ENCODE measurements around the gene DAD1.
"Not testable (repeated sequence)": the region's sequence is repeated elsewhere in the genome, so short reads cannot be mapped to it uniquely, and the experiment has no call there.

GRCh38 chr14:22587677-22588422 lies 1.2 kb downstream of the DAD1 start:
- TF ChIP-seq EZH2 (IDR thresholded peaks at IDR 0.05; ENCODE audit: insufficient read depth, poor library complexity, severe bottlenecking); EZH2phosphoT487 (IDR thresholded peaks at IDR 0.05; ENCODE audit: insufficient read depth, low read depth): not testable (repeated sequence)

Measured in GM23248 (cell line).